ENCODE measurements around the gene HNRNPA2B1. TPM values are rescaled to one million over a fixed set of nuclear protein-coding genes. Genes with fewer than 3 reads are reported as not detected.

Gene HNRNPA2B1
- polyA plus RNA-seq, 1 of the 3 experiments (the other 2 are of a cell fraction) = 483 TPM

DNA sequence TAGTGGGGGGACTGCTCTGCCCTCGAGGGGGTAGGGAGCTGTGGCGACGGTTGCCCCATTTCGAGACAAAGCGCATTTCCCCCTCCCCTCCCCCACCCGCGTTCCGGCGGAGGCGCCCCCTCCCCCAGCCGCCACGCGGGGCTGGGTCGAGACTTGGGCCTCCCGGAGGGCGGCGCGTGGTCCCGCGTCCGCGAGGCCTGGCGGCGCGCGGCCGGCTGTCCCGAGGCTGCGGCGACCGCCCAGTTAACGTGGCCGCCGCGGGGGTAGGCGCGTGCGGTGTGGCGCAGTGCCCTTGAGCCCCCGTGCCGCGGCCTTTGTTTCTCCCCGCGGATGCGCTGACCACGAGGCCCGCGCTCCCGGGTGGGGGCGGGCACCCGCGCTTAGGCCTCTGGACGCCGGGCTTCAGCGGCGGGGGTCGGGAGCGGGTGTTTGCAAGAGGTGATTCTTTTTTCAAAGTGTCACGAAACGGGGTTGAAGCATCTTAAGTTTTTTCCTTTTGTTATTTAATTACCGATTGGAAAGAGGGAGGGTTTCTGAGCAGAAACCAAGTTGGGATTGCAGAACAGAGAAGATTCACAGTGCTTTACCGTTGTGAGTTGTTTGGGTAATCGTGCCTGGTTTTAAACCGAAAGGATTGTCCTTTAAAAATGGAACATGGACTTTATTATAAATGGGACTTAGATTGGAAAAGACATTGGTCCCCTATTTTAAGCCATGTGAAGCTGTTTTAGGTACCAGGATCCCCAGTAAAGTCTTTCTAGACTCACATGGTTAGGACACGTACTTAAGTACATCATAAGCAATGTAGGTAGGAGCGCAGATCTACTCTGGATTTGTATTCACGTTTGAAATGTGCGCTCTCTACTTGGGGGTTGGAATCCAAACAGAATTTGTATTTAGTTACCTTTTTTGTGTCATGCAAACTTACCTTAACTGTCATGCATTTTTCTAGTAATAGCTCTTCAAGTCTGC is 1.8 kb upstream of the HNRNPA2B1 start:
- Histone ChIP-seq H3K9ac (peak overlapping the region; percentile 97), H3K79me2 (ENCODE audit: insufficient read depth) (peaks cover 89% of the 10 kb centered on the region), H3K4me1 (ENCODE audit: control insufficient read depth in 1 of 2, insufficient read depth in 2 of 2, low read depth in 1 of 2, low read length in 1 of 2) (peaks cover 12 to 20% of the 10 kb centered on the region in 2 experiments; a peak in 3 of 4 replicates), H2AFZ (ENCODE audit: low read depth) (no peak overlapping the region), H3K4me3 (ENCODE audit: low read depth in 2 of 2, low read length in 1 of 2) (peak overlapping the region; percentile 79 to 100), H4K20me1 (ENCODE audit: insufficient read depth) (peaks cover 78% of the 10 kb centered on the region), H3K9me3 (no peaks in the 10 kb centered on the region), H3K36me3 (replicated peaks in 1 of 2; ENCODE audit: control insufficient read depth in 1 of 2, insufficient read depth in 2 of 2, low read length in 1 of 2) (peaks cover 58 to 59% of the 10 kb centered on the region in 2 experiments), H3K9me2 (no peaks in the 10 kb centered on the region), H3K27me3 (ENCODE audit: insufficient read depth) (no peaks in the 10 kb centered on the region), H3F3A (replicated peaks; ENCODE audit: insufficient read depth) (peaks cover 33% of the 10 kb centered on the region), H3K4me2 (peak overlapping the region; percentile 77), H3K27ac (ENCODE audit: low read depth in 2 of 2, low read length in 1 of 2) (peak overlapping the region; percentile 99 to 100)
- under 1% methylated on average over 32 of the region's 68 CpGs for WGBS (ENCODE audit: low lambda C conversion rate)
- DNase-seq = peak; percentile 85
- peak; percentile 12 for TF ChIP-seq CHD2 (IDR thresholded peaks at IDR 0.05; ENCODE audit: low read length, partially characterized antibody)
- TF ChIP-seq, protein P1, sequence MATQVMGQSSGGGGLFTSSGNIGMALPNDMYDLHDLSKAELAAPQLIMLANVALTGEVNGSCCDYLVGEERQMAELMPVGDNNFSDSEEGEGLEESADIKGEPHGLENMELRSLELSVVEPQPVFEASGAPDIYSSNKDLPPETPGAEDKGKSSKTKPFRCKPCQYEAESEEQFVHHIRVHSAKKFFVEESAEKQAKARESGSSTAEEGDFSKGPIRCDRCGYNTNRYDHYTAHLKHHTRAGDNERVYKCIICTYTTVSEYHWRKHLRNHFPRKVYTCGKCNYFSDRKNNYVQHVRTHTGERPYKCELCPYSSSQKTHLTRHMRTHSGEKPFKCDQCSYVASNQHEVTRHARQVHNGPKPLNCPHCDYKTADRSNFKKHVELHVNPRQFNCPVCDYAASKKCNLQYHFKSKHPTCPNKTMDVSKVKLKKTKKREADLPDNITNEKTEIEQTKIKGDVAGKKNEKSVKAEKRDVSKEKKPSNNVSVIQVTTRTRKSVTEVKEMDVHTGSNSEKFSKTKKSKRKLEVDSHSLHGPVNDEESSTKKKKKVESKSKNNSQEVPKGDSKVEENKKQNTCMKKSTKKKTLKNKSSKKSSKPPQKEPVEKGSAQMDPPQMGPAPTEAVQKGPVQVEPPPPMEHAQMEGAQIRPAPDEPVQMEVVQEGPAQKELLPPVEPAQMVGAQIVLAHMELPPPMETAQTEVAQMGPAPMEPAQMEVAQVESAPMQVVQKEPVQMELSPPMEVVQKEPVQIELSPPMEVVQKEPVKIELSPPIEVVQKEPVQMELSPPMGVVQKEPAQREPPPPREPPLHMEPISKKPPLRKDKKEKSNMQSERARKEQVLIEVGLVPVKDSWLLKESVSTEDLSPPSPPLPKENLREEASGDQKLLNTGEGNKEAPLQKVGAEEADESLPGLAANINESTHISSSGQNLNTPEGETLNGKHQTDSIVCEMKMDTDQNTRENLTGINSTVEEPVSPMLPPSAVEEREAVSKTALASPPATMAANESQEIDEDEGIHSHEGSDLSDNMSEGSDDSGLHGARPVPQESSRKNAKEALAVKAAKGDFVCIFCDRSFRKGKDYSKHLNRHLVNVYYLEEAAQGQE (IDR thresholded peaks at IDR 0.05; ENCODE audit: low read depth, low read length) = 0 out of 2 replicates have a peak, but pooled peaks have one; percentile 4
- TF ChIP-seq, protein P2, sequence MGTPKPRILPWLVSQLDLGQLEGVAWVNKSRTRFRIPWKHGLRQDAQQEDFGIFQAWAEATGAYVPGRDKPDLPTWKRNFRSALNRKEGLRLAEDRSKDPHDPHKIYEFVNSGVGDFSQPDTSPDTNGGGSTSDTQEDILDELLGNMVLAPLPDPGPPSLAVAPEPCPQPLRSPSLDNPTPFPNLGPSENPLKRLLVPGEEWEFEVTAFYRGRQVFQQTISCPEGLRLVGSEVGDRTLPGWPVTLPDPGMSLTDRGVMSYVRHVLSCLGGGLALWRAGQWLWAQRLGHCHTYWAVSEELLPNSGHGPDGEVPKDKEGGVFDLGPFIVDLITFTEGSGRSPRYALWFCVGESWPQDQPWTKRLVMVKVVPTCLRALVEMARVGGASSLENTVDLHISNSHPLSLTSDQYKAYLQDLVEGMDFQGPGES (IDR thresholded peaks at IDR 0.05; ENCODE audit: low read depth, low read length) = no peak
- TF ChIP-seq, protein P3, sequence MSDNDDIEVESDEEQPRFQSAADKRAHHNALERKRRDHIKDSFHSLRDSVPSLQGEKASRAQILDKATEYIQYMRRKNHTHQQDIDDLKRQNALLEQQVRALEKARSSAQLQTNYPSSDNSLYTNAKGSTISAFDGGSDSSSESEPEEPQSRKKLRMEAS (IDR thresholded peaks at IDR 0.05; ENCODE audit: low read depth) = peak; percentile 48; the same call in 1 of the 2 replicates
- peak; percentile 73 for TF ChIP-seq MXI1 (IDR thresholded peaks at IDR 0.05; ENCODE audit: low read depth, low read length)
- POLR2A ChIA-PET = interaction anchor here (0.8 to 5.7 kb wide), 7 partner anchors 8 to 53 kb away, joined by 3 to 51 read pairs (median 3); partner anchors contain the start of gene NFE2L3
- CTCF ChIA-PET = interaction anchor here (0.8 to 3.9 kb wide), 8 partner anchors 10 to 466 kb away, joined by 3 to 20 read pairs (median 5); no protein-coding TSS in a partner anchor
